Astrocyte (in vitro differentiated cells and primary cell): ENCODE measurements around the gene CHN2. TPM values are rescaled to one million over a fixed set of nuclear protein-coding genes. Genes with fewer than 3 reads are reported as not detected.

Experiments
- DNase-seq: peaks from one replicate; pipeline ENCODE4 v3.0.0-alpha.2; 2010; ENCODE audit warnings: low read depth
- FAIRE-seq: peaks from 2 replicates; lab custom pipeline; 2011; peaks lifted over from hg19 to GRCh38; lab: Jason Lieb, UNC
- H2AFZ ChIP-seq: 2 replicates; pipeline ENCODE4 v1.6.0; 2012; ENCODE audit warnings: low read depth, low read length, inconsistent platforms
- H3K27ac ChIP-seq: 2 replicates; pipeline ENCODE4 v1.5.1; 2011; ENCODE audit warnings: low read depth, low read length, inconsistent platforms
- H3K27me3 ChIP-seq: 2 replicates; pipeline ENCODE4 v1.6.0; 2011; ENCODE audit warnings: low read length, inconsistent platforms; ENCODE audit not compliant: insufficient read depth
- H3K36me3 ChIP-seq: 2 replicates; pipeline ENCODE4 v1.5.1; 2011; ENCODE audit warnings: low read length, inconsistent platforms; ENCODE audit not compliant: insufficient read depth
- H3K4me1 ChIP-seq: 2 replicates; pipeline ENCODE4 v1.5.1; 2011; ENCODE audit warnings: low read length, inconsistent platforms; ENCODE audit not compliant: insufficient read depth
- H3K4me2 ChIP-seq: 2 replicates; pipeline ENCODE4 v1.6.0; 2012; ENCODE audit warnings: low read length, inconsistent platforms
- H3K4me3 ChIP-seq: 2 replicates; pipeline ENCODE4 v1.5.1; 2011; ENCODE audit warnings: low read depth, mild to moderate bottlenecking, low read length, inconsistent platforms; ENCODE audit not compliant: insufficient read depth
- H3K79me2 ChIP-seq: 2 replicates; pipeline ENCODE4 v1.6.0; 2012; ENCODE audit warnings: mild to moderate bottlenecking, low read length, inconsistent platforms; ENCODE audit not compliant: insufficient read depth
- H3K9ac ChIP-seq: 2 replicates; pipeline ENCODE4 v1.6.0; 2012; ENCODE audit warnings: mild to moderate bottlenecking, low read length, inconsistent platforms
- H3K9me3 ChIP-seq: 2 replicates; pipeline ENCODE4 v1.5.1; 2012; ENCODE audit warnings: low read depth, mild to moderate bottlenecking, low read length, inconsistent platforms; ENCODE audit not compliant: insufficient read depth
- H4K20me1 ChIP-seq: 2 replicates; pipeline ENCODE4 v1.6.0; 2012; ENCODE audit warnings: low read length, inconsistent platforms; ENCODE audit not compliant: insufficient read depth
- H3K27ac Mint-ChIP-seq: one replicate; pipeline ENCODE4 v1.8.0; 2021; ENCODE audit warnings: mild to moderate bottlenecking, mixed read lengths; ENCODE audit not compliant: unreplicated experiment
- H3K27me3 Mint-ChIP-seq: one replicate; pipeline ENCODE4 v1.8.0; 2021; ENCODE audit warnings: low read depth, mixed read lengths; ENCODE audit not compliant: unreplicated experiment
- H3K36me3 Mint-ChIP-seq: one replicate; pipeline ENCODE4 v1.8.0; 2021; ENCODE audit warnings: low read depth, mixed read lengths; ENCODE audit not compliant: unreplicated experiment
- H3K4me1 Mint-ChIP-seq: one replicate; pipeline ENCODE4 v1.8.0; 2021; ENCODE audit warnings: low read depth, mixed read lengths; ENCODE audit not compliant: unreplicated experiment
- H3K4me3 Mint-ChIP-seq: one replicate; pipeline ENCODE4 v1.8.0; 2021; ENCODE audit warnings: mild to moderate bottlenecking, moderate library complexity, mixed read lengths; ENCODE audit not compliant: unreplicated experiment
- H3K9me3 Mint-ChIP-seq: one replicate; pipeline ENCODE4 v1.8.0; 2021; ENCODE audit warnings: mild to moderate bottlenecking, mixed read lengths; ENCODE audit not compliant: unreplicated experiment
- CTCF ChIP-seq: IDR thresholded peaks from 2 replicates; pipeline ENCODE4 v1.5.1; 2011; ENCODE audit warnings: low read depth, mild to moderate bottlenecking, inconsistent platforms, low read length, moderate library complexity; ENCODE audit not compliant: insufficient read depth
- EZH2 ChIP-seq: IDR thresholded peaks from 2 replicates; pipeline ENCODE4 v1.6.1; 2012; ENCODE audit warnings: mild to moderate bottlenecking, low read length, inconsistent platforms; ENCODE audit not compliant: insufficient read depth
- total RNA-seq: library from RNA; stranded (reverse); gene quantifications from 2 replicates; pipeline ENCODE4 v1.2.1, GENCODE V29; 2021

CHN2 gene
- total RNA-seq, 1 donor from 2014 or later, result 2.5 TPM

DNA sequence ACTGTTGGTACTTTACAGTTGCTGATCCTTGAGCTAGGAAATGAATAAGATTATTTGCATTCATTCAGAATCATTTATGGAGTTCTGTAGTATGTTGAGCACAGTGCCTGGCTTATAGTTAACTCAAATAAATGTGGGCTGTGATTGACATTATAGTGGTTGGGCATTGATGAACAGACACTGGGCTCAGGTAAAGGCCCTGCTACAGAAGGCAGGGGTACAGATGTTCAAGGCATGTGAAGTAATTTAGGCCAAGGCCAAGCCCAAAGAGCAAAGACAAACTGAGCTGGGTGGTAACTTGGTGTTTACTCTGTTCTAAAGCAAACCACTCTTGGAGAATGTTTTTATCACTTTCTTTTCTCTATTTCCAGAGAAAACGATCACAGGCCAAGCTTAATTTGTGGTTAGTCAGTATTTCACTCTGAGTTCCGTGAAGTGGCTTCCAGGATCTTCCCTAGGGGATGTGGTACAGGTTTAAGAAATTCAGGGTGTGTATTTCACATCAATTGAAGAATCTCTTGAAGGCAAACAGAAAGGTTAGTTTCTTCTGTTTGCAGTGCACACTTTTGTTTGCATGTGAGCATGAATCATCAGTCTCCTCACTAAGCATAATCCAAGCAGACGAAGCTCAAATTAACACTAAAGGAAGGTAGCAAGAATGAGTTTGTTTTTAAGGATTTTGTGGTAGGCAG is 255.1 kb downstream of the CHN2 start:
- Histone ChIP-seq H3K4me2 (no peak overlapping the region), H3K4me1 (no peaks in the 10 kb centered on the region), H3K4me3 (no peak overlapping the region), H3K36me3 (no peaks in the 10 kb centered on the region), H3K27me3 (no peaks in the 10 kb centered on the region), H3K9ac (no peak overlapping the region), H4K20me1 (no peaks in the 10 kb centered on the region), H3K79me2 (no peaks in the 10 kb centered on the region), H2AFZ (no peak overlapping the region), H3K27ac (no peak overlapping the region), H3K9me3 (no peaks in the 10 kb centered on the region)
- no peaks in the 10 kb centered on the region for H3K36me3 Mint-ChIP-seq
- DNase-seq (no peak), FAIRE-seq (no peak)
- no peaks in the 10 kb centered on the region for H3K9me3 Mint-ChIP-seq
- TF ChIP-seq EZH2, result no peak
- no peak for TF ChIP-seq CTCF
- H3K27me3 Mint-ChIP-seq, result peaks cover 5% of the 10 kb centered on the region
- no peak overlapping the region for H3K4me3 Mint-ChIP-seq
- H3K4me1 Mint-ChIP-seq, result peaks cover 6% of the 10 kb centered on the region
- no peak overlapping the region for H3K27ac Mint-ChIP-seq

GRCh38 chr7:29453021-29453420 is 258.4 kb downstream of the CHN2 start:
- H3K4me1 Mint-ChIP-seq, result peaks cover 16% of the 10 kb centered on the region

More at GRCh38 chr7:29453021-29453420, 258.4 kb downstream of the CHN2 start:
- FAIRE-seq, result no peak
- DNase-seq, result no peak
- Mint-ChIP-seq H3K27me3 (peaks cover 2% of the 10 kb centered on the region), H3K4me3 (no peak overlapping the region), H3K9me3 (no peaks in the 10 kb centered on the region), H3K36me3 (no peaks in the 10 kb centered on the region), H3K27ac (no peak overlapping the region)
- H3K36me3 ChIP-seq, result no peaks in the 10 kb centered on the region
- no peaks in the 10 kb centered on the region for H3K27me3 ChIP-seq
- no peak overlapping the region for H3K4me3 ChIP-seq
- no peak overlapping the region for H2AFZ ChIP-seq
- H3K79me2 ChIP-seq, result no peaks in the 10 kb centered on the region
- H3K9ac ChIP-seq, result no peak overlapping the region
- no peaks in the 10 kb centered on the region for H4K20me1 ChIP-seq
- no peaks in the 10 kb centered on the region for H3K9me3 ChIP-seq
- no peak overlapping the region for H3K27ac ChIP-seq
- H3K4me2 ChIP-seq, result no peak overlapping the region
- TF ChIP-seq EZH2 (no peak), CTCF (no peak)
- H3K4me1 ChIP-seq, result peaks cover 9% of the 10 kb centered on the region
